Left hindlimb (tissue), 1 donor: ENCODE results near the gene CTBS.

Experiments
- DNase-seq: peaks from one replicate; pipeline ENCODE4 v3.0.0-alpha.2; 2018

The CTBS gene

DNA sequence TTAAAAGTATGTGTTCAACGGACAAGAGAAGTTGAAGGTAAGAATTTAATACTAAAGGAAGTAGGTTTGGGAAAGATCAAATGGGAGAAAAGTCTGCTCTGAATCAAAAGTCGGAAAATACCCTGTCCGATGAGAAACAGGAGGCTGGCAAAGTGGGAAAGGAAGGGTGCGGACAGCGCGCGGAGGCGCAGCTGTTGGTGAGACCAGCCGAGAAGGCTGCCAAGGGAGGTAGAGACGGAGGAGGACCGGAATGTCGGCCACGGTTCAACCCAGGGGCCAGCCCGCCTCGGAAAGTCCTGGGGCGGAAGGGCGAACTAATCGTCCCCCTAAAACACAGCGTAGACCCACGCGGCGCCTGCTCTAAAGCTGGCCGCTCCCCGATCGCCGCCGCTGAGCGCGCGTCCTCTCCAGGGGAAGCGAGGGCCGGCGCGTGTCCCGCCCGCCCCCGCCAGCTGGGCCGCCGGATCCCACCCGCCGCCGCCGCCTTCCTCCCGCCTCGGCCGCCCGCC lies 68.7 kb downstream of the CTBS start:
- no peak for DNase-seq

DNA sequence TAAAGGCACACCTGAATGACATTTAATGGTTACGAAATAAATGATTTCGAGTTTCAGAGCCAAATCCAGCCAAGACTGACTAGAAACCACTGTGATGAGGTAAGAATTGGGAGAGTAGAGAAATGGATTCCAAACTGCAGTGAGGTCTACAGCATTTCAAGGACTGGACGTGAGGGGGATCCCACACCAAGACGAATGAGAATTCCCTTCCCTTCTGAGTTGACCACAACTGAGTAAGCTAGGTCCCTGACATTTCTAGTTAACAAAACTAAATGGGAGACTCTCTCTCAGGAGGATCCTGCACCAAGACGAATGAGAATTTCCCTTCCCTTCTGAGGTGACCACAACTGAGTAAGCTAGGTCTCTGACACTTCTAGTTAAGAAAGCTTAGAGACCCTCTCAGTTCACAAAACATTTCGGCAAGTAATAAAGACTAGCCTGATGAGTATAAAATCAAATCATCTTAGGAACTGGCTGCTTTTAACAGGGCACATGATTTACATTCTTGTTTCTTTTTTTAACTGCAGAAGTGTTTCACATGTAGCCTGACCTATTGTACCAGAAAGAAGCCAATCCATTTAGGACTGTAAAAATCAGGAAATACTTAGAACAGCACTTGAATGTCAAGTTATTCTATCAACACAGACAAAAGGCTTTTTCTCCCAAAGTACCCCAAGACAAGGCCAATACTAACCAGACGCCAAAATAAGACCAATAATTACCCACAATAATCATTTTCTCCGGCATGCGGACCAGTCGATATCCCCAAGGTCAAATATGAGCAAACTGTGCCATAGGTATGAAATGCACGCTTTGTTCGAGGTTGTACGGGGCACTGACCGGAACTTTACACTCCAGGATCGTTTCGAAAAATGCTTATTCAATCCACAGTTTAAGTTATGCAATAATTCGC lies 69.4 kb downstream of the CTBS start:
- no peak for DNase-seq

- no peak for DNase-seq
Measured at GRCh38 chr1:84502927-84503326, 71.3 kb downstream of the CTBS start.
